ENCODE results near the gene LSR.

Gene LSR

DNA sequence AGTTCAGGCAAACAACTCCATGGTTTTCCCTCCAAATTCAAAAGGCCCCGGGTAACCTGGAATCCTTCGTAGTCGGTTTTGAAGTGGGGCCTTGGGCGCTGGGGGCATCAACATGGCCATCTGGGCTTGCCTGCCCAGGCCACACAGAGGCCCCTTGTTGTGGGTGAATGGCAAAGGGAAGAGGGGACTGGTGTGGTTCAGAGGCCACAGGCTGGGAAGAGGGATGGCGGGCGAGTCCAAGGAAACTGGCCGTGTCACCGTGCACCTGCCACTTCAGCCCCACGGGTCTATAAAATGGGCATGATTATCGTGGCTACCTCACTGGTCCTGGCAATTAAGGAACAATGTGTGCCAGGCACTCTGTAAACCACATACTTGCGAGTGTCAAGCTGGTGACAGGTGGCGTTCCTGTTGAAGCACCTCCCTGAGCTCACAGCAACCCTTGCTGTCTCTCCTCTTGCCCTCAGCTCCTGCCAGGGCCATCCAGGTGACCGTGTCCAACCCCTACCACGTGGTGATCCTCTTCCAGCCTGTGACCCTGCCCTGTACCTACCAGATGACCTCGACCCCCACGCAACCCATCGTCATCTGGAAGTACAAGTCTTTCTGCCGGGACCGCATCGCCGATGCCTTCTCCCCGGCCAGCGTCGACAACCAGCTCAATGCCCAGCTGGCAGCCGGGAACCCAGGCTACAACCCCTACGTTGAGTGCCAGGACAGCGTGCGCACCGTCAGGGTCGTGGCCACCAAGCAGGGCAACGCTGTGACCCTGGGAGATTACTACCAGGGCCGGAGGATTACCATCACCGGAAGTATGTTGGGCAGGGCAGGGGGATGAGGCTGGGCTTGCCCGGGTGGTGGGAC is 1.3 kb downstream of the LSR start:
- TF ChIP-seq, protein P1, sequence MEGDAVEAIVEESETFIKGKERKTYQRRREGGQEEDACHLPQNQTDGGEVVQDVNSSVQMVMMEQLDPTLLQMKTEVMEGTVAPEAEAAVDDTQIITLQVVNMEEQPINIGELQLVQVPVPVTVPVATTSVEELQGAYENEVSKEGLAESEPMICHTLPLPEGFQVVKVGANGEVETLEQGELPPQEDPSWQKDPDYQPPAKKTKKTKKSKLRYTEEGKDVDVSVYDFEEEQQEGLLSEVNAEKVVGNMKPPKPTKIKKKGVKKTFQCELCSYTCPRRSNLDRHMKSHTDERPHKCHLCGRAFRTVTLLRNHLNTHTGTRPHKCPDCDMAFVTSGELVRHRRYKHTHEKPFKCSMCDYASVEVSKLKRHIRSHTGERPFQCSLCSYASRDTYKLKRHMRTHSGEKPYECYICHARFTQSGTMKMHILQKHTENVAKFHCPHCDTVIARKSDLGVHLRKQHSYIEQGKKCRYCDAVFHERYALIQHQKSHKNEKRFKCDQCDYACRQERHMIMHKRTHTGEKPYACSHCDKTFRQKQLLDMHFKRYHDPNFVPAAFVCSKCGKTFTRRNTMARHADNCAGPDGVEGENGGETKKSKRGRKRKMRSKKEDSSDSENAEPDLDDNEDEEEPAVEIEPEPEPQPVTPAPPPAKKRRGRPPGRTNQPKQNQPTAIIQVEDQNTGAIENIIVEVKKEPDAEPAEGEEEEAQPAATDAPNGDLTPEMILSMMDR (IDR thresholded peaks at IDR 0.05; ENCODE audit: control insufficient read depth, extremely low read depth, insufficient read depth): no peak
- no peak for DNase-seq (ENCODE audit: low read depth)
- peak overlapping the region; percentile 96 for H3K4me3 ChIP-seq (ENCODE audit: low read depth, low read length)

DNA sequence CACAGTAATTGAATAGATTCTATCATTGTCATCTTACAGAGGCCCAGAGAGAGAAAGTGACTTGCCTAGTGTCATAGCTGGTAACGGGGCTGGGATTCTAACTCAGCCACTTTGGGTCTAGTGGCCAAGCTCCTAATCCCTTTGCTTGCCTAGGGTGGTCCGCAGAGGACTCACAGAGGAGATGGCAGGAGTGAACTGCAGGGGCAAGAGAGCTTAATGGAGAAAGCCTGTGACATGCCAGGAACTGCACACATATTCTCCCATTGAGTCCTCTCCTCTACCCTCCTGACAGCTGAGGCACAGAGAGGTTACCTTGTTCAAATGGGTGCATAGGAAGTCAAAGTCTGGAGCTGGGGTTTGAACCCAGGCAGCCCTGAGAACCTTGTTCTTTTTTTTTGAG is 2.7 kb downstream of the LSR start:
- no peak for DNase-seq (ENCODE audit: low read depth)
- H3K4me3 ChIP-seq (ENCODE audit: low read depth, low read length): no peak overlapping the region
- TF ChIP-seq, protein P1 (IDR thresholded peaks at IDR 0.05; ENCODE audit: control insufficient read depth, extremely low read depth, insufficient read depth): no peak

DNA sequence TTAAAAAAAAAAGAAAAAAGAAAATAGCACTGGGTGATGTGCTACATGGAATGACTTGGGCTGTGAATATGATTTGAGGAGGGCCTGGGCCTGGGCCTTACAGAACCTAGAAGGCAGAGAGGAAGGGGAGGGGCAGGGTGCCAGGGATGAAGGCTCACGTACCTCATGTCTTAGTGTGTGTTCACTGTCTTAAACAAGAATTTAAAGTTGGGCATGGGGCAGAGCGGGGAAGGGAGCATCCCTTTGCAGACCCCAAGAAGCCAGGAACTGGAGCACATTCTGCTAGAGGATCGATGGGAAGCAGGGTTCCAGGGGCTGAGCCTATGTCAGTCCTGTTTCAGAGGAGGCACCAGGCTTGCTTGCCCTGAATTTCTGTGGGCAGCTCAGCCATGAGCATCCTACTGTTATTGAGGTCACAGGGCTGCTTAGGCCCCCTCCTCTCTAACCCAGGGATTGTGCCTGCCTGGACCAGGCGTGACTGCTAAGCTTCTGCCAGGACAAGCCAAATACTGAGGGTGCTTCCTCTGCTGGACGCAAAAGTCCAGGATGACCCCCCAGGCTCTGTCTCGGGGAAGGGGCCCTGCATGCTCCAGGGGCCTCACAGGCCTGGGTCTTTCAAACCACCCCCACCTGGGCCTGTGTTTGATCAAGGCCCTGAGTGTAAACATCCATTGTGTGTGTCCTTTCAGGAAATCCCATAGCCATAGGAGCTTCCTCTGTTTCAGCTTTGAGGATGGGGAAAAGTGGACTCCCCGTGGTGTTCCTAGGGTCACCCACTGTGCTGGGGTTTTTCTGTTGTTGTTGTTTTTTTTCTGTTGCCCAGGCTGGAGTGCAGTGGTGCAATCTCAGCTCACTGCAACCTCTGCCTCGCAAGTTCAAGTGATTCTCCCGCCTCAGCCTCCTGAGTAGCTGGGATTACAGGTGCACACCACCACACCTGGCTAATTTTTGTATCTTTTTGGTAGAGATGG is 4.8 kb downstream of the LSR start:
- no peak for DNase-seq (ENCODE audit: low read depth)
- TF ChIP-seq, protein P1 (IDR thresholded peaks at IDR 0.05; ENCODE audit: control insufficient read depth, extremely low read depth, insufficient read depth): no peak
- no peak overlapping the region for H3K4me3 ChIP-seq (ENCODE audit: low read depth, low read length)

DNA sequence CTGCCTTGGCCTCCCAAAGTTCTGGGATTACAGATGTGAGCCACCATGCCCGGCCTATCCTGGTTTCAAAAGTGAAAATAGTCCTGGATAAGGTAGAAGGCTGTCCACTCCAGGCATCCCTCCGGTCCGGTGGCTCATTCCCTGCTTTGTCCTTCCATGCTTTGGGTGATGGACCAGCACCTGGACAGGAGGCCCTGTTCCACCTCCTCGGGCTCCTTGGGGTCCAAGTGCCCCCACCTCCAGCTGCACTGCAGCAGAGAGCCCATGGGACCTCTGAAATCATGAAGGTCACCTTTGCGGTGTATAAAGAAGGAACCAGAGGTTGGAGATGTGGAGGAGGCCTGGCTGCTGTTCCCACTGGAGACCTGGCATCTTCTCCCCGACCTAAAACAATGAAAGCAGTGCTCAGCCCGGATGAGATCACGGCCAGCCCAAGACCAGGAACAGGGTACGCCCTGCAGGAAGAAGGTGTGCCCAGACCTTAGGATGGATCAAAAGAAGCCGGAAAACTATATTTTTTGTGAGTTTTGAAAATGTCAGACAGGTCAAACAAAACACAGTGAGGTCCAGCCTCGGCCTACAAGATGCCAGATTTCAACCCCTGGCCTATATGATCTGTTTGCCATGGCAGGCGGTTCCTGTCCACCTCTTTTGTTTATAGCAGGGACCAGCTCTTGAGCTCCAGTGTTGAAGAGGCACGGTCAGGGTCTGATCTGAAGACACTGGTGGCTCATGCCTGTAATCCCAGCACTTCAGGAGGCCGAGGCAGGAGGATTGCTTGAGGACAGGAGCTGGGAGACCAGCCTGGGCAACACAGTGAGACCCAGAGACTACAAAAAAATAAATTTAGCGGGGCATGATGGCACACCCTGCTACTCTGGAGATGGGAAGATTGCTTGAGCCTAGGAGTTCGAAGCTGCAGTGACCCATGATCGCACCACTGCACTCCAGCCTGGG is 5.8 kb downstream of the LSR start:
- no peak overlapping the region for H3K4me3 ChIP-seq (ENCODE audit: low read depth, low read length)
- no peak for DNase-seq (ENCODE audit: low read depth)
- TF ChIP-seq, protein P1 (IDR thresholded peaks at IDR 0.05; ENCODE audit: control insufficient read depth, extremely low read depth, insufficient read depth): no peak

DNA sequence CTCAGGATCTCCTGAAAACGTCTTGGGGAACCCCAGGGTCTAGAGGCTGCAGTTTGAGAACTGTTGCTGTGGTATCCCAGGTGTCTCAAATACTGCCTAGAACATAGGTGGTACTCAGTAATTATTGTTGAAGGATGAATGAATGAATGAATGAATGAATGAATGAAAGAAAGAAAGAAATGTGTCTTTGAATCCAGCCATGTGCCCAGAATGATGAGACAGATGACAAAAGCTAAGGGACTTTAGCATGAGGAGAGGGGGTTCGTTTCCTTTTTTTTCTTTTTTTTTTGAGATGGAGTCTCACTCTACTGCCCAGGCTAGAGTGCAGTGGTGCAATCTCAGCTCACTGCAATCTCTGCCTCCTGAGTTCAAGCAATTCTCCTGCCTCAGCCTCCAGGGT is 7.8 kb downstream of the LSR start:
- DNase-seq (ENCODE audit: low read depth): no peak
- TF ChIP-seq, protein P1 (IDR thresholded peaks at IDR 0.05; ENCODE audit: control insufficient read depth, extremely low read depth, insufficient read depth): no peak
- no peak overlapping the region for H3K4me3 ChIP-seq (ENCODE audit: low read depth, low read length)

DNA sequence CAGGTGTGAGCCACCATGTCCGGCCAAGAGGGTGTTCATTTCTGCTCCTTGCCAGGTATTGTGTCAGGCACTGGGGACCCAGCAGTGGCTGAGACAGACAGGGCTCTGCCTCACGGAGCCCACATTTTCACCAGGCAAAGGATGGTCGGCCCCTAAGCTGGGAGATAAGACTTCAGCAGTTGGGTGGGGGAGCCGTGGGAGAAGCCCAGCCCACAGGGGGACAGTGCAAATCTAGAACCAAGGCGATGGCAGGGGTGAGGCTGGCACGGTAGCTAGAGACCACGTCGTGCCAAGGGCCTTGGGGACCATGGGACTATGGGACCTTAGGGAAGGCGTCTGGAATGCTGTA is 8.3 kb downstream of the LSR start:
- H3K4me3 ChIP-seq (ENCODE audit: low read depth, low read length): no peak overlapping the region
- no peak for DNase-seq (ENCODE audit: low read depth)
- TF ChIP-seq, protein P1 (IDR thresholded peaks at IDR 0.05; ENCODE audit: control insufficient read depth, extremely low read depth, insufficient read depth): no peak
